ENCODE results near the gene NIPAL1.

NIPAL1 gene

GRCh38 chr4:48065587-48066052 lies 49.0 kb downstream of the NIPAL1 start:
- no peak for DNase-seq (ENCODE audit: low read depth)

GRCh38 chr4:48067536-48067935 lies 51.0 kb downstream of the NIPAL1 start:
- no peak for DNase-seq (ENCODE audit: low read depth)

- DNase-seq (ENCODE audit: low read depth): no peak
Measured at GRCh38 chr4:48068182-48068581, 51.6 kb downstream of the NIPAL1 start.

- DNase-seq (ENCODE audit: low read depth): no peak
Measured at GRCh38 chr4:48069026-48069425, 52.5 kb downstream of the NIPAL1 start.

- DNase-seq (ENCODE audit: low read depth): no peak
Measured at GRCh38 chr4:48071191-48071590, 54.6 kb downstream of the NIPAL1 start.

GRCh38 chr4:48073567-48074103 lies 57.1 kb downstream of the NIPAL1 start:
- no peak for DNase-seq (ENCODE audit: low read depth)

GRCh38 chr4:48074657-48075056 lies 58.1 kb downstream of the NIPAL1 start:
- DNase-seq (ENCODE audit: low read depth): no peak

GRCh38 chr4:48078425-48078824 lies 61.9 kb downstream of the NIPAL1 start:
- no peak for DNase-seq (ENCODE audit: low read depth)

GRCh38 chr4:48078862-48079655 lies 62.5 kb downstream of the NIPAL1 start:
- DNase-seq (ENCODE audit: low read depth): no peak

GRCh38 chr4:48079972-48080391 lies 63.4 kb downstream of the NIPAL1 start:
- no peak for DNase-seq (ENCODE audit: low read depth)

GRCh38 chr4:48081196-48081595 lies 64.6 kb downstream of the NIPAL1 start:
- DNase-seq (ENCODE audit: low read depth): no peak

- no peak for DNase-seq (ENCODE audit: low read depth)
Measured at GRCh38 chr4:48082956-48083355, 66.4 kb downstream of the NIPAL1 start.

GRCh38 chr4:48085821-48086589 lies 69.4 kb downstream of the NIPAL1 start:
- DNase-seq (ENCODE audit: low read depth): no peak
